A549 (cell line): ENCODE data around the gene ARFIP1.

Experiments used
- CBX2 ChIP-seq: fragments of 200-600 bp; sonication (generic); IDR thresholded peaks from 2 replicates; pipeline ENCODE4 v1.6.1; 2016; ENCODE audit warnings: low read depth, mild to moderate bottlenecking, borderline replicate concordance
- CEBPB ChIP-seq, 2 experiments: fragments of >200 bp in 1 of 2; sonication (Bioruptor Twin) in 1 of 2; formaldehyde crosslinking in 1 of 2; IDR thresholded peaks; 2 replicates each; pipeline ENCODE4 v1.6.1; 2012 to 2016
- CTCF ChIP-seq: fragments of >200 bp; sonication (Bioruptor Twin); formaldehyde crosslinking; IDR thresholded peaks from 3 replicates; pipeline ENCODE4 v1.5.1; 2016
- EHMT2 ChIP-seq: fragments of 200-600 bp; sonication (generic); IDR thresholded peaks from 2 replicates; pipeline ENCODE4 v1.6.1; 2016; ENCODE audit warnings: antibody characterized with exemption, low read depth, mild to moderate bottlenecking, moderate library complexity
- EP300 ChIP-seq, 2 experiments: fragments of >200 bp; sonication (Bioruptor Twin); formaldehyde crosslinking; IDR thresholded peaks; 2 replicates in 1 of 2; 3 replicates in 1 of 2; pipeline ENCODE4 v1.6.1; 2016 to 2017
- JUNB ChIP-seq: fragments of >200 bp; sonication (Bioruptor Twin); formaldehyde crosslinking; IDR thresholded peaks from 2 replicates; pipeline ENCODE4 v1.6.1; 2016
- KDM5A ChIP-seq: fragments of 200-600 bp; sonication (generic); IDR thresholded peaks from 2 replicates; pipeline ENCODE4 v1.6.1; 2016; ENCODE audit warnings: antibody characterized with exemption, mild to moderate bottlenecking
- MAFK ChIP-seq: fragments of 450-650 bp; IDR thresholded peaks from 2 replicates; pipeline ENCODE4 v1.6.1; 2014; ENCODE audit not compliant: partially characterized antibody
- POLR2A ChIP-seq: IDR thresholded peaks from 2 replicates; pipeline ENCODE4 v1.6.1; 2012; ENCODE audit warnings: mild to moderate bottlenecking, low read length
- RAD21 ChIP-seq, 2 experiments: fragments of >200 bp in 1 of 2; sonication (Bioruptor Twin) in 1 of 2; formaldehyde crosslinking in 1 of 2; IDR thresholded peaks in 1 of 2; conservative IDR thresholded peaks in 1 of 2; 2 replicates in 1 of 2; 3 replicates in 1 of 2; pipeline ENCODE4 v1.6.1; 2012 to 2018; ENCODE audit warnings: inconsistent platforms in 1 of 2
- REST ChIP-seq: fragments of 200-600 bp; sonication (generic); IDR thresholded peaks from 2 replicates; pipeline ENCODE4 v1.6.1; 2016; ENCODE audit warnings: antibody characterized with exemption, mild to moderate bottlenecking, moderate library complexity
- SMC3 ChIP-seq: fragments of >200 bp; sonication (Bioruptor Twin); formaldehyde crosslinking; IDR thresholded peaks from 3 replicates; pipeline ENCODE4 v1.6.1; 2018; ENCODE audit warnings: inconsistent platforms

- no peak for TF ChIP-seq EHMT2
- TF ChIP-seq CTCF = no peak
- TF ChIP-seq REST = no peak
- no peak for TF ChIP-seq JUNB
- no peak for TF ChIP-seq RAD21 (conservative IDR thresholded peaks at IDR 0.05 in 1 of 2, IDR thresholded peaks at IDR 0.05 in 1 of 2)
- no peak for TF ChIP-seq POLR2A
- TF ChIP-seq SMC3 = no peak
- no peak for TF ChIP-seq CEBPB (IDR thresholded peaks at IDR 0.05)
- TF ChIP-seq MAFK = no peak
- TF ChIP-seq CBX2 = no peak
- no peak for TF ChIP-seq EP300 (IDR thresholded peaks at IDR 0.05)
- no peak for TF ChIP-seq KDM5A
These were observed 45.1 kb upstream of the ARFIP1 start for GRCh38 chr4:152734699-152735050.
